Vagina (tissue), 2 donors: ENCODE data around the gene TLNRD1.
A peak's percentile ranks its signal among the peaks of the same experiment; 100 is the strongest.

Experiments
- CTCF ChIP-seq, 3 experiments: fragments of 450-650 bp in 2 of 3; fragments of 200-600 bp in 1 of 3; sonication (generic) in 1 of 3; IDR thresholded peaks; one replicate each; pipeline ENCODE4 v1.5.1; 2017 to 2019; ENCODE audit warnings: antibody characterized with exemption in 3 of 3, mild to moderate bottlenecking in 2 of 3, moderate library complexity in 2 of 3
- POLR2A ChIP-seq, 2 donors: fragments of 450-650 bp; IDR thresholded peaks; one replicate each; pipeline ENCODE4 v1.6.1; 2017; ENCODE audit warnings: antibody characterized with exemption in 2 of 2, mild to moderate bottlenecking in 2 of 2, moderate library complexity in 2 of 2
- POLR2AphosphoS5 ChIP-seq, 2 donors: sonication (generic); formaldehyde crosslinking; IDR thresholded peaks; one replicate each; pipeline ENCODE4 v1.9.0; 2017; ENCODE audit warnings: antibody characterized with exemption in 2 of 2, mild to moderate bottlenecking in 2 of 2, low read depth in 1 of 2; ENCODE audit not compliant: insufficient read depth in 1 of 2

GRCh38 chr15:80989518-80990478 is 10.9 kb upstream of the TLNRD1 start, which contains the start of gene MESD:
- no peak for TF ChIP-seq CTCF (IDR thresholded peaks at IDR 0.05)
- TF ChIP-seq POLR2AphosphoS5 (IDR thresholded peaks at IDR 0.05; ENCODE audit: insufficient read depth in 1 of 2, low read depth in 1 of 2), result peak; percentile 46 to 98
- peak in 1 of 2 donors; percentile 76 for TF ChIP-seq POLR2A (IDR thresholded peaks at IDR 0.05)
